ENCODE results near the gene PHF5A. TPM values are rescaled to one million over a fixed set of nuclear protein-coding genes. Genes with fewer than 3 reads are reported as not detected.

PHF5A gene
- total RNA-seq, 3 donors from 2014 or later = 27.0 to 31.7 (median 29.7) TPM

DNA sequence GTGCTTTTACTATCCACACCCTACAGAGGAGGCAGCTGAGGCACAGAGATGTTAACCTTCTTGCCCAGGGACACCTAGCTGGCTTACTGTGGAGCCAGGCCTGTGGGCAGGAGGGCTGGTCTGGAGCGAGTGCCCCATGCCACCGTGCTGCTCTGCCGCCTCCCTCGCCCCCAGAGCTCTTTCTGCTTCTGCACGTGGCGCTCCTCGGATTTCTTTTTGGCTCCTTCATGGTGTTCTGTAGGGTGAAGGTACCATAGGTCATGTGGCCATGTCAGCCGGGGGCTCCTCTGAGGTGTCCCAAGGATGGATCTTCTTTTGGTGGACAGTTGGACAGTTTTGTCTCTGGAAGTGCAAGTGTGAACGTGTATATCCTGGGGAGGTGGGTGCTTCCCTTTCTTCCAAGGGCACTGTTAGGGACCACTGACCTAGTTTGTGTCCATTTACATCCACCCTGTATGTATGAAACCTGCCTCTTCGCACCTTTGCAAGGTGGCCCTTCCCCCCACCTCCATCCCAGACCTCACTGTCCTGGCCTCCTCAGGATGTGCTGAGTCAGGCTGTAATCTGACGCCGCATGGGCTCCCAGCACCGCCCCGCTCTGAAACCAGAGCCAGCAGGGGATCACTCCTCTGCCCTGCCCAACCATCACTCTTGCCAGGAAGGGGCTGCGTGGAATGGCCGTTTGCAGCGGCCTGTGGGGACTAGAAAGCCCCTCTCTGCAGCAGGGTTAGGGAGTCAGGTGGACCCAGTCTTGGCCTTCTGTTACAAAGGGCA lies 44.1 kb upstream of the PHF5A start:
- TF ChIP-seq, protein P1, sequence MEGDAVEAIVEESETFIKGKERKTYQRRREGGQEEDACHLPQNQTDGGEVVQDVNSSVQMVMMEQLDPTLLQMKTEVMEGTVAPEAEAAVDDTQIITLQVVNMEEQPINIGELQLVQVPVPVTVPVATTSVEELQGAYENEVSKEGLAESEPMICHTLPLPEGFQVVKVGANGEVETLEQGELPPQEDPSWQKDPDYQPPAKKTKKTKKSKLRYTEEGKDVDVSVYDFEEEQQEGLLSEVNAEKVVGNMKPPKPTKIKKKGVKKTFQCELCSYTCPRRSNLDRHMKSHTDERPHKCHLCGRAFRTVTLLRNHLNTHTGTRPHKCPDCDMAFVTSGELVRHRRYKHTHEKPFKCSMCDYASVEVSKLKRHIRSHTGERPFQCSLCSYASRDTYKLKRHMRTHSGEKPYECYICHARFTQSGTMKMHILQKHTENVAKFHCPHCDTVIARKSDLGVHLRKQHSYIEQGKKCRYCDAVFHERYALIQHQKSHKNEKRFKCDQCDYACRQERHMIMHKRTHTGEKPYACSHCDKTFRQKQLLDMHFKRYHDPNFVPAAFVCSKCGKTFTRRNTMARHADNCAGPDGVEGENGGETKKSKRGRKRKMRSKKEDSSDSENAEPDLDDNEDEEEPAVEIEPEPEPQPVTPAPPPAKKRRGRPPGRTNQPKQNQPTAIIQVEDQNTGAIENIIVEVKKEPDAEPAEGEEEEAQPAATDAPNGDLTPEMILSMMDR (IDR thresholded peaks at IDR 0.05) = no peak
- ATAC-seq = peak; percentile 7
- intact Hi-C loops (cut with DNase I, micrococcal nuclease) = no loop called here
- no peak for DNase-seq
- H3K9me3 ChIP-seq = no peaks in the 10 kb centered on the region
- no peaks in the 10 kb centered on the region for H3K4me1 ChIP-seq (ENCODE audit: low read depth)
- H3K36me3 ChIP-seq (ENCODE audit: low read depth) = peaks cover 14% of the 10 kb centered on the region
- no peak overlapping the region for H3K4me3 ChIP-seq

DNA sequence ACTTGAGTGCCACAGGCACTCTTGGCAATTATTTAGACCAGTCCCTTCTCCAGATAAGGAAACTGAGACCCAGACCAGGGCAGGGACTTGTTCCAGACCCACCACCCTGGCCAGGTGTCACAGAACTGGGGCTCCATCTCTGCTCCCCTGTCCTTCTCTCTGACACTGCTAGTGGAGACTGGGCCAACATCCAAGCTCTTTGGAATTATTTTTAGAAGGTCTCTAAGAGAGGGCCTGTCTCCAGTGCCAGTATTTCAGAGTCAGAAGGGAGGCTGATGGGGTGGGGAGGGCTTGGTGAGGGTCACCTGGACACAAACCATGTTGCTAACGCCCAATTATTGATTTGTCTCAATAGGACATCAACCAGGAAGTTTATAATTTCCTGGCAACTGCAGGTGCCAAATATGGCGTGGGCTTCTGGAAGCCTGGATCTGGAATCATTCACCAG lies 43.1 kb upstream of the PHF5A start:
- peaks cover 16% of the 10 kb centered on the region for H3K36me3 ChIP-seq (ENCODE audit: low read depth)
- no peaks in the 10 kb centered on the region for H3K4me1 ChIP-seq (ENCODE audit: low read depth)
- intact Hi-C loops (cut with DNase I, micrococcal nuclease) = no loop called here
- TF ChIP-seq, protein P1 (IDR thresholded peaks at IDR 0.05) = no peak
- ATAC-seq = no peak
- DNase-seq = no peak
- no peak overlapping the region for H3K4me3 ChIP-seq
- no peaks in the 10 kb centered on the region for H3K9me3 ChIP-seq

DNA sequence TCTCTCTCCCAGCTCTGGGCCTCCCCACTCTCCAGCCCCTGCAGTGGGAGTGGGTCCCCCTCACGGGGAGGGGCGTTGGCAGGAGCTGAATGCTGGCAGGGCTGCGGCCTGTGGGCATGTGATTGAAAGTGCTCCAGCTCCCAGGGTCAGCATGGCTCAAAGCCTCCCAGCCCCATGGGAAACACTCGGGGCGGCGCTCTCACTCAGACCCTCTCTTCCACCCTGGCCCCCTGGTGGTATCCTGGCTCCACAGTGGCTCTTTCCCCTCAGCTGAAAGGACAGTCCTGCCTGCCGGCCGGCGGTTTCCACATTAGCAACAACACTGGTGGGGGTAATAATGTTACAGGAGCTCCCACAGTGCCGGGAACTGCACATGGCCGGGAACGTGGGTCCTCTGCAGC lies 40.3 kb upstream of the PHF5A start:
- Histone ChIP-seq H3K4me1 (ENCODE audit: low read depth) (no peaks in the 10 kb centered on the region), H3K4me3 (no peak overlapping the region), H3K9me3 (no peaks in the 10 kb centered on the region), H3K36me3 (ENCODE audit: low read depth) (peaks cover 14% of the 10 kb centered on the region)
- TF ChIP-seq, protein P1 (IDR thresholded peaks at IDR 0.05) = no peak
- intact Hi-C loops (cut with DNase I, micrococcal nuclease) = no loop called here
- no peak for DNase-seq
- ATAC-seq = no peak

DNA sequence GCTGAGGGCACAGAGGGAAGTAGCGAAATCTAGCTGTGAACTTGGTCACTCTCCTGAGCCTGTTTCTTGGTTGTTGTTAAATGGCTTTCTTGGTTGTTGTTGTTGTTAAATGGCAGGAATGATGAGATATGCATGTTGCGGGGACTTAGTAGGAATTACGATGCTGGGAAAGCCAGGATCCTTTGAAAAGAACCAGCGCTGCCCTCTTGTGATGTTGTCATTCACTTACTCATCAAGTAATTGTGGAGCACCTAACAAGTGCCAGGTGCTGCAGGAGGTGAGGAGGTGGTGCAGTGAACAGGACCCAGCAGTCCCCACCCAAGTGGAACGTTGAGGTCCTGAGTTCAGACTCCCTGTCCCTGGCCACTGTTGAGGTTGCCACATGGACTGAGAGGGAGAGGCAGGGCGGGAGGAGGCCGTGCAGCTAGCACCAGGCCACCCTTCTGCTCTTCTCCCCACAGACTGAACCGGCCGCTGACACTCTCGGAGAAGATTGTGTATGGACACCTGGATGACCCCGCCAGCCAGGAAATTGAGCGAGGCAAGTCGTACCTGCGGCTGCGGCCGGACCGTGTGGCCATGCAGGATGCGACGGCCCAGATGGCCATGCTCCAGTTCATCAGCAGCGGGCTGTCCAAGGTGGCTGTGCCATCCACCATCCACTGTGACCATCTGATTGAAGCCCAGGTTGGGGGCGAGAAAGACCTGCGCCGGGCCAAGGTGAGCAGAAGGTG lies 39.0 kb upstream of the PHF5A start:
- intact Hi-C loops (cut with DNase I, micrococcal nuclease) = no loop called here
- peak; percentile 19 for ATAC-seq
- Histone ChIP-seq H3K9me3 (no peaks in the 10 kb centered on the region), H3K36me3 (ENCODE audit: low read depth) (peaks cover 9% of the 10 kb centered on the region), H3K4me1 (ENCODE audit: low read depth) (no peaks in the 10 kb centered on the region), H3K4me3 (no peak overlapping the region)
- DNase-seq = no peak
- TF ChIP-seq, protein P1 (IDR thresholded peaks at IDR 0.05) = no peak

DNA sequence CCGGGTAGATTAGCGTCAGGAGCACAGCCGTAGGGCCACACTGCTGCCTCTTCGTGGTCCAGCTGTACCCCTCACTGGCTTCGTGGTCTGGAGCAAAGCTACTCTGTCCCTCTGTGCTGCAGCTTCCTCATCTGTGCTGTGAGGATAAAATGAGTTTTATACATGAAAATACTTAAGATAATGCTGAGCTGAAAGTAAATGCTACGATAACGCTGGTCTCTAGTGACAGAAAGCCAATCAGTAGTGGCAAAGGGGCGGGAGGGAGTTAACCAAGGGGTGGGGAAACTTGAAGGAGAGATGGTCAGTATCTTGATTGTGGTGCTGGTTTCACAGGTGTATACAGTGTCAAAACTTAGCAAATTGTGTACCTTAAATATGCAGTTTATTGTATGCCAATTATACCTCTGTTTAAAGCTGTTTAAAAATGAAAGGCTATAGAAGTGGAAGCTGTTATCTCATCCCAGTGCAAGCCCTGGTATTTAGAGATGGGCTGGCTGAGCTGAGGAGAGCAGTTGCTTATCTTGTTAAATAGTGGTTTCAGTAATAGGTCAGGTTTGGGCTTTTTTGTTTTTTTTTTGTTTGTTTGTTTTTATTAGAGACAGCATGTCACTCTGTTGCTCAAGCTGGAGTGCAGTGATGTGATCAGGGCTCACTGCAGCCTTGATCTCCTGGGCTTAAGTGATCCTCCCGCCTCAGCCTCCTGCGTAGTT lies 37.2 kb upstream of the PHF5A start:
- DNase-seq (no peak), ATAC-seq (no peak)
- H3K36me3 ChIP-seq (ENCODE audit: low read depth) = peaks cover 19% of the 10 kb centered on the region
- intact Hi-C loops (cut with DNase I, micrococcal nuclease) = no loop called here
- no peak overlapping the region for H3K4me3 ChIP-seq
- TF ChIP-seq, protein P1 (IDR thresholded peaks at IDR 0.05) = no peak
- no peaks in the 10 kb centered on the region for H3K4me1 ChIP-seq (ENCODE audit: low read depth)
- no peaks in the 10 kb centered on the region for H3K9me3 ChIP-seq
